ENCODE data around the gene CAAP1. TPM values are rescaled to one million over a fixed set of nuclear protein-coding genes. Genes with fewer than 3 reads are reported as not detected.

CAAP1 gene
- total RNA-seq (10 to 100 TPM in 2 of 6 donors, 1 to 10 TPM in 4; 3.7 to 11.6 (median 7.8) TPM), polyA plus RNA-seq (10 to 100 TPM in 1 of 2 donors, 1 to 10 TPM in 1; 7.0 to 10.4 TPM)

DNA sequence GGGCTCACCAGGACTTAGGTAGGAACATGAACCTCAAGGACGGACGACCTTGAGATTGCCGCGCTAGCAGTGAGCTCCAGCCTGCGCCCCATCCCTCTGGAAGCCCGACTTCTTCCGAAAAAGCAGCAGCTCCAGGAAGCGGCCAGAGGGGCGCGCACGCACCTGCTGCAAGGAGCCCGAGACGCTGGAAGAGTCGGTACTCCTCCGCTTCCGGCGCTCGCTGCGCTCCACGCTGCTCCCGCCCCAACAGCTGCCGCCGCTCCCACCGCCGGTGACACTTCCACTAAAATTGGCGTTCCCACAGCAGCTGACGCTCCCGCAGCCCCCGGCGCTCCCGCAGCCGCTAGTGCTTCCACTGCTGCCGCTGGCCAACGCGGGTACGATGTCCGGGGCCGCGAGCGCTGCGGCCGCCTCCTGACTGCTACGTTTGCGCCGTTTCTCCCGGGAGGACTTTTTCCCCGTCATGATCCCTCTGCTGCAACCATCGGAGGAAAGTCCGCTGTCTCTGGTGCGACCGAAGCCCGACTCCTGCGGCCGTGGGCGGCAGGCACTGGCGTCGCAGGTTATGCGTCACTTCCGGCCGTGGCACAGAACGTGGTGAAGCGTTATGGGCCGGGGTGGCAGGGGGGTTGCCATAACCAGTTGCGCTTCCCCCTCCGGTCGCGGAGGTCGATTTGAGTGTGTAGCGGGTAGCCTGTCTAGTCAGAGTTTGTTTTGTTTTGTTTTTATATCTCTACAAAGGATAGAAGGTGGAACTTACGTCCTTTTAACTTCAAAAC, at the start of gene CAAP1:
Gene CAAP1, minus strand, starts transcription at position 552 of the 779 bp plus-strand sequence. Its CDS starts 87 bp downstream, at position 465.
- Histone ChIP-seq H3K9me3 (no peaks in the 10 kb centered on the region), H3K27ac (peak within 1 kb of the TSS; percentile 98 to 100 (median 100)), H3K36me3 (no peaks in the 10 kb centered on the region), H3K27me3 (no peaks in the 10 kb centered on the region), H3K4me1 (peaks cover 13 to 20% (median 19%) of the 10 kb centered on the region in 3 donors), H3K4me3 (peak within 1 kb of the TSS; percentile 86 to 98 (median 94))
- TF ChIP-seq, protein P1, sequence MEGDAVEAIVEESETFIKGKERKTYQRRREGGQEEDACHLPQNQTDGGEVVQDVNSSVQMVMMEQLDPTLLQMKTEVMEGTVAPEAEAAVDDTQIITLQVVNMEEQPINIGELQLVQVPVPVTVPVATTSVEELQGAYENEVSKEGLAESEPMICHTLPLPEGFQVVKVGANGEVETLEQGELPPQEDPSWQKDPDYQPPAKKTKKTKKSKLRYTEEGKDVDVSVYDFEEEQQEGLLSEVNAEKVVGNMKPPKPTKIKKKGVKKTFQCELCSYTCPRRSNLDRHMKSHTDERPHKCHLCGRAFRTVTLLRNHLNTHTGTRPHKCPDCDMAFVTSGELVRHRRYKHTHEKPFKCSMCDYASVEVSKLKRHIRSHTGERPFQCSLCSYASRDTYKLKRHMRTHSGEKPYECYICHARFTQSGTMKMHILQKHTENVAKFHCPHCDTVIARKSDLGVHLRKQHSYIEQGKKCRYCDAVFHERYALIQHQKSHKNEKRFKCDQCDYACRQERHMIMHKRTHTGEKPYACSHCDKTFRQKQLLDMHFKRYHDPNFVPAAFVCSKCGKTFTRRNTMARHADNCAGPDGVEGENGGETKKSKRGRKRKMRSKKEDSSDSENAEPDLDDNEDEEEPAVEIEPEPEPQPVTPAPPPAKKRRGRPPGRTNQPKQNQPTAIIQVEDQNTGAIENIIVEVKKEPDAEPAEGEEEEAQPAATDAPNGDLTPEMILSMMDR (IDR thresholded peaks at IDR 0.05): peak in 2 of 4 donors; percentile 3 to 34
- DNase-seq: peak; percentile 92 to 96 (median 94)
- 0% methylated on average over 68 to 70 of the region's 70 CpGs for whole genome bisulfite sequencing, 2 donors
- intact Hi-C loops (cut with DNase I): no loop called here
- peak; percentile 96 to 99 (median 98) for ATAC-seq
- FAIRE-seq: peak; percentile 29

DNA sequence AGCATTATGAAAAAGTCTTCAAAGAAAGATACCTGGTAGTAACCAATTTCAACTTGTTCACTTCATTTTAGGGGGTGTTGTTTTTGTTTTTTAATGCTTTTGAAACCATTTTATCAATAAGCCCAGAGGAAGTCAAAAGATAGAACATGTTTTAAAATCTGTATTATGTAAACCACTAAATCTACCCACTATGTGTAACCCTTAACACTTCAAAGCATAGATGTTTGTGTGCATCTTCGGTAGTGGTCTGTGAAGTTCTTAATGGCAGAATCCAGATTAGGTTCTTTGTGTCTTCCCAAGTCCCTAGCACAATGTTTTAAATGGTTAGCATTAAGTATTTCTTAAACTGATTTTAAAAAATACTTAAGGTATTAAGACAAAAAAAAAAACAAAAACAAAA, 48.2 kb upstream of the CAAP1 start:
- Histone ChIP-seq H3K4me1 (peaks cover 8 to 15% (median 8%) of the 10 kb centered on the region in 3 donors), H3K4me3 (no peak overlapping the region), H3K36me3 (no peaks in the 10 kb centered on the region), H3K27ac (no peak overlapping the region), H3K27me3 (no peaks in the 10 kb centered on the region), H3K9me3 (peaks cover 0 to 3% (median 0%) of the 10 kb centered on the region in 4 donors)
- DNase-seq (no peak), ATAC-seq (no peak), FAIRE-seq (no peak)
- intact Hi-C loops (cut with DNase I): no loop called here
- WGBS, 2 donors: 97 to 98% methylated on average over 1 of the region's 1 CpG
- TF ChIP-seq, protein P1 (IDR thresholded peaks at IDR 0.05): no peak

DNA sequence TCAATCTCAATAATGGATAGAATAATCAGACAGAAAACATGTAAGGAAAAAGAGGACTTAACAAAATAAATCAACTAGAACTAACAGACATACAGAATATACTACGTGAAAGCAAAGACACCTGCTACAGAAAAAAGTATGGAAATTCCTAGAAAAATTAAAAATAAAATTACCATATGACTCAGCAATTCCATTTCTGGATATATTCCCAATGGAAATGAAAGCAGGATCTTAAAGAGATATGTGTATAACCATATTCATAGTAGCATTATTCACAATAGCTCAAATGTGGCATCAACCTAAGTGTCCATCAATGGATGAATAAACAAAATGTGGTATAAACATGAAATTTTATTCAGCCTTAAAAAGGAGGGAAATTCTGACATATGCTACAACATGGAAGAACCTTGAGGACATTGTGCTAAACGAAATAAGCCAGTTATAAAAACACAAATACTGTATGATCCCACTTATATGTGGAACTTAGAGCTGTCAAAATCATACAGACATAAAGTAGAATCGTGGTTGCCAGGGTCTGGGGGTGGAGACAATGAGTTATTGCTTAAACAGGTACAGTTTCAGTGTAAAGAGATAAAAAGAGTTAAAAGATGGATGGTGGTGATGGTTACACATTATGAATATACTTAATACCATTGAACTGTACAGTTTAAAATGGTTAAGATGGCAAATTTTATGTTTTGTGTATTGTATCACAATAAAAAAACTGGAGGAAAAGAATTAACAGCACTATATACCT, 47.5 kb upstream of the CAAP1 start:
- no peak overlapping the region for H3K27ac ChIP-seq
- intact Hi-C loops (cut with DNase I): no loop called here
- peaks cover 1 to 9% (median 2%) of the 10 kb centered on the region in 3 donors for H3K4me1 ChIP-seq
- no peak for ATAC-seq
- H3K27me3 ChIP-seq: no peaks in the 10 kb centered on the region
- FAIRE-seq: no peak
- peaks cover 0 to 3% (median 0%) of the 10 kb centered on the region in 4 donors for H3K9me3 ChIP-seq
- 81 to 86% methylated on average over 3 of the region's 3 CpGs for WGBS, 2 donors
- no peaks in the 10 kb centered on the region for H3K36me3 ChIP-seq
- no peak overlapping the region for H3K4me3 ChIP-seq
- DNase-seq: no peak
- TF ChIP-seq, protein P1 (IDR thresholded peaks at IDR 0.05): no peak

DNA sequence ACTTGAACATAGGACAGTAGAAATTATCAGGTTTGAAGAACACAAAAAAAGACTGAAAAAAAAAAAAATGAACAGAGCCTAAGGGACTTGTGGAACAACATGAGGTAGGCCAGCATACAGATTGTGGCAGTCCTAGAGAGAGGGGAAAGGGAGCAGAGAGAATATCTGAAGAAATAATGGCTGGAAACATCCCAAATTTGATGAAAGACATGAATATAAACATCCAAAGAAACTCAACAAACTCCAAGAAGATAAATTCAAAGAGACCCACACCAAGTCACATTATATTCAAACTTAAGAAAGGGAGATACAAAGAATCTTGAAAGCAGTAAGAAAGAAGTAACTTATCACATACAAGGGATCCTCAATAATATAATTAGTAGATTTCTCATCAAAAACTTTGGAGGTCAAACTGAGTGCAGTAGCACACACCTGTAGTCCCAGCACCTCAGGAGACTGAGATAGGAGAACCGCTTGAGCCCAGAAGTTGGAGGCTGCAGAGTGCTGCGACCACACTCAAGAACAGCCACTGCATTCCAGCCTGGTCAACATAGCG, 45.3 kb upstream of the CAAP1 start:
- Histone ChIP-seq H3K27ac (no peak overlapping the region), H3K4me1 (no peaks in the 10 kb centered on the region), H3K4me3 (no peak overlapping the region), H3K36me3 (no peaks in the 10 kb centered on the region), H3K27me3 (no peaks in the 10 kb centered on the region), H3K9me3 (peaks cover 0 to 3% (median 0%) of the 10 kb centered on the region in 4 donors)
- intact Hi-C loops (cut with DNase I): no loop called here
- FAIRE-seq: no peak
- no peak for DNase-seq
- TF ChIP-seq, protein P1 (IDR thresholded peaks at IDR 0.05): no peak
- no peak for ATAC-seq
- 98 to 99% methylated on average over 3 of the region's 3 CpGs for WGBS, 2 donors

All from pancreas (tissue), 10 donors.